HEK293 (cell line): ENCODE results near the gene C1QTNF12.

Experiments used
- CTCF ChIA-PET: fragments of 350-600 bp; formaldehyde crosslinking; extraction: SDS; loops from one replicate; lab custom pipeline; 2021; ENCODE audit warnings: antibody characterized with exemption; lab: Yijun Ruan, JAX
- POLR2A ChIA-PET: fragments of 300-600 bp; formaldehyde crosslinking; extraction: SDS; loops from one replicate; lab custom pipeline; 2020; ENCODE audit warnings: antibody characterized with exemption, inconsistent platforms; lab: Yijun Ruan, JAX
- H3K27ac ChIP-seq: fragments of 200-500 bp; sonication (Bioruptor generic); 2 replicates; pipeline ENCODE4 v1.5.1; 2014; ENCODE audit warnings: low read depth, low read length, control low read depth, inconsistent platforms; ENCODE audit errors: extremely low read depth
- H3K36me3 ChIP-seq, 2 experiments: fragments of 200-500 bp in 1 of 2; sonication (Bioruptor generic) in 1 of 2; 1 replicate in 1 of 2; 2 replicates in 1 of 2; pipeline ENCODE4 v1.5.1; 2014 to 2017; ENCODE audit warnings: inconsistent platforms in 2 of 2, low read length in 2 of 2; ENCODE audit not compliant: control insufficient read depth in 2 of 2, insufficient read depth in 1 of 2
- H3K4me1 ChIP-seq: fragments of 200-500 bp; sonication (Bioruptor generic); 2 replicates; pipeline ENCODE4 v1.5.1; 2014; ENCODE audit warnings: mild to moderate bottlenecking, low read length, inconsistent platforms; ENCODE audit not compliant: control insufficient read depth, insufficient read depth
- H3K4me3 ChIP-seq: 2 replicates; pipeline ENCODE4 v1.5.1; 2011; ENCODE audit warnings: low read depth, mild to moderate bottlenecking, control low read depth, low read length, moderate library complexity
- H3K9me3 ChIP-seq: fragments of 200-500 bp; sonication (Bioruptor generic); 2 replicates; pipeline ENCODE4 v1.5.1; 2014; ENCODE audit warnings: low read depth, low read length, inconsistent platforms; ENCODE audit not compliant: control insufficient read depth, insufficient read depth
- GLI2 ChIP-seq: fragments of 450-650 bp; formaldehyde crosslinking; IDR thresholded peaks from 2 replicates; pipeline ENCODE4; 2017; ENCODE audit warnings: missing biosample characterization, missing genetic modification characterization, low read depth, borderline replicate concordance
- GLIS2 ChIP-seq: fragments of 450-650 bp; formaldehyde crosslinking; IDR thresholded peaks from 2 replicates; pipeline ENCODE4 v1.5.1; 2016; ENCODE audit warnings: missing biosample characterization, missing genetic modification characterization
- KLF10 ChIP-seq: fragments of 450-650 bp; IDR thresholded peaks from 2 replicates; pipeline ENCODE4 v1.5.1; 2018; ENCODE audit warnings: missing biosample characterization, mild to moderate bottlenecking, missing genetic modification characterization
- MZF1 ChIP-seq: fragments of 450-650 bp; formaldehyde crosslinking; IDR thresholded peaks from 2 replicates; pipeline ENCODE4 v1.5.1; 2017; ENCODE audit warnings: missing biosample characterization, missing genetic modification characterization, borderline replicate concordance
- SALL2 ChIP-seq: fragments of 450-650 bp; formaldehyde crosslinking; IDR thresholded peaks from 2 replicates; pipeline ENCODE4 v1.5.0; 2017; ENCODE audit warnings: missing biosample characterization, mild to moderate bottlenecking, missing genetic modification characterization, borderline replicate concordance
- ZBTB7A ChIP-seq: fragments of 450-650 bp; formaldehyde crosslinking; IDR thresholded peaks from 2 replicates; pipeline ENCODE4 v1.5.1; 2016; ENCODE audit warnings: low read depth, missing biosample characterization, missing genetic modification characterization
- ZBTB8A ChIP-seq: fragments of 450-650 bp; formaldehyde crosslinking; IDR thresholded peaks from 2 replicates; pipeline ENCODE4 v1.5.1; 2016; ENCODE audit warnings: missing biosample characterization, missing genetic modification characterization
- ZNF16 ChIP-seq: fragments of 450-650 bp; formaldehyde crosslinking; IDR thresholded peaks from 2 replicates; pipeline ENCODE4 v1.5.1; 2016; ENCODE audit warnings: low read depth, missing biosample characterization, missing genetic modification characterization
- ZNF274 ChIP-seq, 2 experiments: fragments of 200-500 bp in 1 of 2; fragments of 450-650 bp in 1 of 2; sonication (Bioruptor generic) in 1 of 2; formaldehyde crosslinking in 1 of 2; IDR thresholded peaks; 2 replicates each; pipeline versions ENCODE4 v1.5.1 to v1.6.1; 2014 to 2016; ENCODE audit warnings: borderline replicate concordance in 1 of 2, inconsistent platforms in 1 of 2, low read length in 1 of 2, missing biosample characterization in 1 of 2, missing genetic modification characterization in 1 of 2
- ZNF280D ChIP-seq: fragments of 450-650 bp; formaldehyde crosslinking; IDR thresholded peaks from 2 replicates; pipeline ENCODE4 v1.5.1; 2016; ENCODE audit warnings: missing biosample characterization, missing genetic modification characterization
- ZNF292 ChIP-seq: fragments of 450-650 bp; formaldehyde crosslinking; IDR thresholded peaks from 2 replicates; pipeline ENCODE4 v1.5.1; 2016; ENCODE audit warnings: low read depth, missing biosample characterization, missing genetic modification characterization, borderline replicate concordance
- ZNF530 ChIP-seq: fragments of 450-650 bp; formaldehyde crosslinking; IDR thresholded peaks from 2 replicates; pipeline ENCODE4 v1.5.1; 2016; ENCODE audit warnings: low read depth, missing biosample characterization, missing genetic modification characterization
- ZNF670 ChIP-seq: fragments of 450-650 bp; formaldehyde crosslinking; IDR thresholded peaks from 2 replicates; pipeline ENCODE4 v1.5.1; 2016; ENCODE audit warnings: missing biosample characterization, missing genetic modification characterization, low read depth
- TF ChIP-seq, protein P1 (sequence below): fragments of 450-650 bp; formaldehyde crosslinking; IDR thresholded peaks from 2 replicates; pipeline ENCODE4 v1.5.1; 2016; ENCODE audit warnings: missing biosample characterization, missing genetic modification characterization, borderline replicate concordance
- TF ChIP-seq, protein P2 (sequence below): fragments of 450-650 bp; formaldehyde crosslinking; IDR thresholded peaks from 2 replicates; pipeline ENCODE4 v1.5.1; 2017; ENCODE audit warnings: missing biosample characterization, missing genetic modification characterization
- TF ChIP-seq, protein P3 (sequence below): fragments of 450-650 bp; formaldehyde crosslinking; IDR thresholded peaks from 2 replicates; pipeline ENCODE4 v1.5.1; 2016; ENCODE audit warnings: missing biosample characterization, missing genetic modification characterization

C1QTNF12 gene

DNA sequence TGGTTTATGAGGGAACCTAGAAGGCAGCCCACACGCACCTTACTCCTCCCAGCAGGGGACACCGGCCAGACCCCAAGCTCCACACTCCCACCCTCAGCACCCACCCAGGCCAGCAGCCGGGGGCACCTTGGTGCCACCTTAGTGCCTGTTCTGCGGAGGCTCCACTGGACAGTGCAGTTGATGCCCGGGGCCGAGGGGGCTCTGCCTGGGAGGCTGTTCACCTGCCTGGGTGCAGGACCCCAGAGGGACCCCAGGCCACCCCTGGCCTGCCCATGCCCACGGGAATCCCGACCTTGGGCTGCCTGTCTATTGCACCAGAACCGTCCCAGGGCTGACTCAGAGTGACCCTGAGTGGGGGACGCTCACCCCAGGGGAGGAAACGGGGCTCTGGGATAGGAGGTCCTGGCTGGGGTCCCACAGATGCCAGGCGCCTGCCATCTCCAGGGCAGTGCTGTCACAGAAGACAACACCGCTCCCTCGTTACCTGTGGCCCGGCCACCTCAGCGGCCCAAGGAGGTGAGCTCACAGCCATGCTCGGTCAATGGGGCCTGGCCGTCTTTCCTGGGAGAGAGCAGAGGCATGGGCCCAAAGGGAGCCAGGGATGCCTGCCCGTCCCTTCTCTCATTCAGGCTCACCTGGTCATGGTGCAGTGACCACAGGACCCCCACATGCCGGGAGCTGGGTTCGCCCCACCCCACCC lies 34.4 kb upstream of the C1QTNF12 start:
- H3K4me3 ChIP-seq: no peak overlapping the region
- no peaks in the 10 kb centered on the region for H3K9me3 ChIP-seq
- H3K4me1 ChIP-seq: no peaks in the 10 kb centered on the region
- TF ChIP-seq, protein P1, sequence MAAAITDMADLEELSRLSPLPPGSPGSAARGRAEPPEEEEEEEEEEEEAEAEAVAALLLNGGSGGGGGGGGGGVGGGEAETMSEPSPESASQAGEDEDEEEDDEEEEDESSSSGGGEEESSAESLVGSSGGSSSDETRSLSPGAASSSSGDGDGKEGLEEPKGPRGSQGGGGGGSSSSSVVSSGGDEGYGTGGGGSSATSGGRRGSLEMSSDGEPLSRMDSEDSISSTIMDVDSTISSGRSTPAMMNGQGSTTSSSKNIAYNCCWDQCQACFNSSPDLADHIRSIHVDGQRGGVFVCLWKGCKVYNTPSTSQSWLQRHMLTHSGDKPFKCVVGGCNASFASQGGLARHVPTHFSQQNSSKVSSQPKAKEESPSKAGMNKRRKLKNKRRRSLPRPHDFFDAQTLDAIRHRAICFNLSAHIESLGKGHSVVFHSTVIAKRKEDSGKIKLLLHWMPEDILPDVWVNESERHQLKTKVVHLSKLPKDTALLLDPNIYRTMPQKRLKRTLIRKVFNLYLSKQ (tag by site-specific recombination): no peak
- TF ChIP-seq ZNF292 (tag by site-specific recombination) (no peak), GLI2 (tag by site-specific recombination) (no peak), ZNF16 (tag by site-specific recombination) (no peak), KLF10 (tag by site-specific recombination) (no peak), MZF1 (tag by site-specific recombination) (no peak), GLIS2 (tag by site-specific recombination) (no peak), ZBTB7A (tag by site-specific recombination) (no peak), ZNF530 (tag by site-specific recombination) (no peak)
- TF ChIP-seq, protein P2, sequence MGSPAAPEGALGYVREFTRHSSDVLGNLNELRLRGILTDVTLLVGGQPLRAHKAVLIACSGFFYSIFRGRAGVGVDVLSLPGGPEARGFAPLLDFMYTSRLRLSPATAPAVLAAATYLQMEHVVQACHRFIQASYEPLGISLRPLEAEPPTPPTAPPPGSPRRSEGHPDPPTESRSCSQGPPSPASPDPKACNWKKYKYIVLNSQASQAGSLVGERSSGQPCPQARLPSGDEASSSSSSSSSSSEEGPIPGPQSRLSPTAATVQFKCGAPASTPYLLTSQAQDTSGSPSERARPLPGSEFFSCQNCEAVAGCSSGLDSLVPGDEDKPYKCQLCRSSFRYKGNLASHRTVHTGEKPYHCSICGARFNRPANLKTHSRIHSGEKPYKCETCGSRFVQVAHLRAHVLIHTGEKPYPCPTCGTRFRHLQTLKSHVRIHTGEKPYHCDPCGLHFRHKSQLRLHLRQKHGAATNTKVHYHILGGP (tag by site-specific recombination): no peak
- no peaks in the 10 kb centered on the region for H3K36me3 ChIP-seq
- CTCF ChIA-PET: interaction anchor here (0.5 to 0.9 kb wide), 3 partner anchors 10 to 23 kb away, joined by 3 to 5 read pairs (median 5); no protein-coding TSS in a partner anchor
- no peak overlapping the region for H3K27ac ChIP-seq
- POLR2A ChIA-PET: no interaction called here

GRCh38 chr1:1279028-1279427 lies 32.5 kb upstream of the C1QTNF12 start:
- Histone ChIP-seq H3K36me3 (peaks cover 0 to 3% of the 10 kb centered on the region in 2 experiments; a peak in 1 of 3 replicates), H3K27ac (no peak overlapping the region), H3K4me3 (no peak overlapping the region), H3K9me3 (no peaks in the 10 kb centered on the region), H3K4me1 (no peaks in the 10 kb centered on the region)
- CTCF ChIA-PET: interaction anchor here (0.6 to 1.5 kb wide), 3 partner anchors 13 to 277 kb away, joined by 4 to 10 read pairs (median 6); no protein-coding TSS in a partner anchor
- POLR2A ChIA-PET: no interaction called here
- TF ChIP-seq, protein P3, sequence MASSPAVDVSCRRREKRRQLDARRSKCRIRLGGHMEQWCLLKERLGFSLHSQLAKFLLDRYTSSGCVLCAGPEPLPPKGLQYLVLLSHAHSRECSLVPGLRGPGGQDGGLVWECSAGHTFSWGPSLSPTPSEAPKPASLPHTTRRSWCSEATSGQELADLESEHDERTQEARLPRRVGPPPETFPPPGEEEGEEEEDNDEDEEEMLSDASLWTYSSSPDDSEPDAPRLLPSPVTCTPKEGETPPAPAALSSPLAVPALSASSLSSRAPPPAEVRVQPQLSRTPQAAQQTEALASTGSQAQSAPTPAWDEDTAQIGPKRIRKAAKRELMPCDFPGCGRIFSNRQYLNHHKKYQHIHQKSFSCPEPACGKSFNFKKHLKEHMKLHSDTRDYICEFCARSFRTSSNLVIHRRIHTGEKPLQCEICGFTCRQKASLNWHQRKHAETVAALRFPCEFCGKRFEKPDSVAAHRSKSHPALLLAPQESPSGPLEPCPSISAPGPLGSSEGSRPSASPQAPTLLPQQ (tag by site-specific recombination): no peak
- TF ChIP-seq SALL2 (tag by site-specific recombination) (no peak), ZBTB8A (tag by site-specific recombination) (no peak), ZNF280D (tag by site-specific recombination) (no peak), ZNF274 (IDR thresholded peaks at IDR 0.05; ENCODE audit: low read length) (no peak), ZNF274 (tag by site-specific recombination; IDR thresholded peaks at IDR 0.05; ENCODE audit: borderline replicate concordance) (no peak), ZNF670 (no peak)
